GM18951 (cell line): ENCODE results near the gene SLC35F2.
"Not testable (repeated sequence)": the region's sequence is repeated elsewhere in the genome, so short reads cannot be mapped to it uniquely, and the experiment has no call there.

Experiments used
- POLR2A ChIP-seq: IDR thresholded peaks from 4 replicates; pipeline ENCODE4 v1.6.1; 2011; ENCODE audit warnings: mild to moderate bottlenecking; ENCODE audit not compliant: insufficient read length, insufficient read depth; ENCODE audit errors: extremely low read depth
- in situ Hi-C: fragments of 300-500 bp; cut with MboI; formaldehyde crosslinking; loops from one replicate; pipeline ENCODE4 v1.12.0; 2022; ENCODE audit warnings: low sequenced_read_pairs, mixed read lengths, inconsistent platforms; ENCODE audit not compliant: unreplicated experiment

Gene SLC35F2

DNA sequence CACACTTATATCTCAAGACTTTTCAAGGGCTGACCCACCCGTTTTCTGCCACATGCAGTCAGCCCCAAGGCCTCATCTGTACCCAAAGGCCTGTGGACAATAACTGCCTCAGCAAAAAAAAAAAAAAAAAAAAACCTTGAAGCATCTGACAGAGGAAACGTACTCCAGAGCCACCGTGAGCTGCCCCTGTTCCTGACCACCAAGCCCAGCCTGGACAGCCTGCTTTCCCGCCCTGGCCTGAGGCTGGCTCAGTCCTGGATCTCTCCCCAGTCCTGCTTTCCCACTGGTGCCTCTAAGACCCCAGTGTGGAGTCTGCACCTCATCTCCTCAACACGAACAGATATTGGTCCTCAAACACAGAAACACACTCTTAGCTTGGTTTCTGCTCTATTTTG lies 66.5 kb downstream of the SLC35F2 start:
- in situ Hi-C loops: no loop called here
- TF ChIP-seq POLR2A: no peak

GRCh38 chr11:107791343-107792048 lies 67.1 kb downstream of the SLC35F2 start:
- TF ChIP-seq POLR2A: no peak
- in situ Hi-C loops: no loop called here

GRCh38 chr11:107789767-107790166 lies 68.8 kb downstream of the SLC35F2 start:
- in situ Hi-C loops: no loop called here
- no peak for TF ChIP-seq POLR2A

- no peak for TF ChIP-seq POLR2A
- in situ Hi-C loops: no loop called here
Observed at GRCh38 chr11:107787733-107788132, 70.9 kb downstream of the SLC35F2 start.

DNA sequence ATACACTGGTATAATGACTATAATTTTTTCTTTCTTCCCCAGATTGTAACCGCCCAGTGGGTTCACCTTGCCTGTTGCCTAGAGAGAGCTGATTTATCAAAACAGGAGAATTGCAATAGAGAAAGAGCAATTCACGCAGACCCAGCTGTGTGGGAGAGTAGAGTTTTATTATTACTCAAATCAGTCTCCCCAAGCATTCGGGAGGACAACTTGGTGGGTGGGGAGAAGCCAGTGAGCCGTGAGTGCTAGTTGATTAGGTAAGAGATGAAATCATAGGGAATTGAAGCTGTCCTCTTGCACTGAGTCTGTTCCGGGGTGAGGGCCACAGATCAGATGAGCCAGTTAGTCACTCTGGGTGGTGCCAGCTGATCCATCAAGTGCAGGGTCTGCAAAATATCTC lies 73.2 kb downstream of the SLC35F2 start:
- in situ Hi-C loops: no loop called here
- no peak for TF ChIP-seq POLR2A

DNA sequence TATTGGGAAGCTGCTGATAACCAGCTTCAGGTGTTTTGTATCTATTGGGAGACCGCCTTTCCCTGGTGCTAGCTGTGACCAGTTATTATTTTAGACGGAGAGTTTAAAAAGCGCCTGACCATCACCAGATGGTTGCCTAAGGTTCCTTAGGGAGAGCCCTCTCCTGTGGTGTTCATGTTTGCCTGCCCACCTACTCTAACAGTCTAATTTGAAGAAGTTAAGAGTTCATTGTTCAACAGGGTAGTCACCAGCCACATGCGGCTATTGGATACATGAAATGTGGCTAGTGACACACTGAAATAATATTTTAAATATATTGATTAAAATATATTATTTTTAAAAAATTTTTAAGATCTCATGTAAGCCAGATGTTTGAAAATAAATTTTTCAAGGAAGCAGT lies 75.5 kb downstream of the SLC35F2 start:
- in situ Hi-C loops: no loop called here
- TF ChIP-seq POLR2A: no peak

DNA sequence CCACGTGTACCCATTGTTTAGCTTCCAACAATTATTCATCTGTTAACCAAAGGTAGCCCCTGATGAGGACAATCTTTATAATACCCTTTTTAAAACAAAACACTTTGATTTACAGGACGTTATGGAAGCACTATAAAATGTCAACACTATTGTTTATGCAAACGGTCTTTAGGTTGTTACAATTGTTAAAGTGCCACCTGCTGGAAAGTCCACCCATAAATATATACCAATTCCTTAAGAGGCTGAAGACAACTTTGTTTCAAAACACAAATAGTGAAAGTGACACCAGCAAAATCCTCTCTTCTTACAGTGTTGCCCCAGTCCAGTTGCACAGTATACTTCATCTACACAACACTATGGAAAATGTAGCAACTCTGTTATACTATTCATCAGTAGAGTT lies 77.8 kb downstream of the SLC35F2 start:
- in situ Hi-C loops: no loop called here
- TF ChIP-seq POLR2A: no peak

DNA sequence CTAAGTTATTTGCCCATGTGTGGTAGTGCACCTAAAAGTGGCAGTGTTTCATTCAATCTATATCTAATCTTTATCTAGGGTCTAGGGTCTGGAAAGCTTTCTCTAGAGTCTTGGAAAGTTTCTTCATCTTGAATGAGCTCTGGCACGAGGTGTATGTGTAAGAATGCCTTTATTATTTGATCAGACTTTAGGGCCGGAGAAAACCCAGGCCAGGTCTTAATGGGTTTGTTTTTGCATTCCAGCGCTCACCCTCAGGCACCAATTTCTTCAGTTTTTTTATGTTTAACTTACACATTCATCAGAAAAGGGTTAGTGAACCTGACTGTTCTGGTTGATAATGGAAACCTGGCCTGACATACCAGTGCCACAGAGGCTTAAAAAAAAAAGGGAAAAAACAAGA lies 78.5 kb downstream of the SLC35F2 start:
- in situ Hi-C loops: no loop called here

GRCh38 chr11:107778839-107779517 lies 79.6 kb downstream of the SLC35F2 start:
- no peak for TF ChIP-seq POLR2A
- in situ Hi-C loops: no loop called here

More for the DNA sequence above, 78.5 kb downstream of the SLC35F2 start:
- no peak for TF ChIP-seq POLR2A

- TF ChIP-seq POLR2A: no peak
- in situ Hi-C loops: no loop called here
Observed at GRCh38 chr11:107777110-107777509, 81.5 kb downstream of the SLC35F2 start.

GRCh38 chr11:107776062-107776461 lies 82.5 kb downstream of the SLC35F2 start:
- TF ChIP-seq POLR2A: no peak
- in situ Hi-C loops: no loop called here

DNA sequence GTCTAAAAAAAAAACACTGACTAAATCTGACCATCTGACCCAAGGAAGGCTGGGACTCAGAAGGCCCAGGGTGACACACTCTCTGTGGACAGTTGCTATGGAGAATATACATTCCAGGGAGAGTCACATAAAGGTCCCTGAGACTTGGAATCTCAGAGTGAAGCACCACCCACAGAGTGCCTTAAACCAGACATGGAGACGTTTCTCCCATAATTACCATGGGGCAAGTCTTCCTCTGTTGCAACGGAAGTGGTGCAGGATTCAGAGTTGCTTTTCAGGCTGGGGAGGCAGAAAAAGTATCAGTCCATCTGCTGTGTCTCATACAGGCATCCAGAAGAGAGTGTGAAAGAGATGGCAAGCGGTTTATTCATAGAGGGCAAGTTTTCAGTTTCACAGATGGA lies 88.0 kb downstream of the SLC35F2 start:
- in situ Hi-C loops: no loop called here
- TF ChIP-seq POLR2A: no peak

DNA sequence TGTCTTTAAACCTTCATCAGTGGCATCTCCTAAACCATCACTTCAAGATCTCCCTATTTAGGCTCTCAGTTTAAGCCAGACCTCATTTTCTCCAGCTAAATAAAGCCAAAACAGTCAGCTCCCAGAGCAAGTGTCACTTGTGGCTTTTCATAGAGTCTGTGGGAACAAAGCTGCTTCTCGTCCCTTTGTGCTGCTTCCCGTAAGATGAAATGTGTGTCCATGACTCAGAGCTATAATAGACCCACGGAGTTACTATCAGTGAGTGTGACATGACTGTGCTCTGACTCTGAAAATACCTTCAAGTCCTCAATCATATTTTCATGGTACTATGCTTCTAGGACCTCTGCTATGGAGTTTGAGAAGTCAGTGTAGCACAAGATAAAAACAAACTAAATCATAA lies 89.4 kb downstream of the SLC35F2 start:
- TF ChIP-seq POLR2A: no peak
- in situ Hi-C loops: no loop called here

DNA sequence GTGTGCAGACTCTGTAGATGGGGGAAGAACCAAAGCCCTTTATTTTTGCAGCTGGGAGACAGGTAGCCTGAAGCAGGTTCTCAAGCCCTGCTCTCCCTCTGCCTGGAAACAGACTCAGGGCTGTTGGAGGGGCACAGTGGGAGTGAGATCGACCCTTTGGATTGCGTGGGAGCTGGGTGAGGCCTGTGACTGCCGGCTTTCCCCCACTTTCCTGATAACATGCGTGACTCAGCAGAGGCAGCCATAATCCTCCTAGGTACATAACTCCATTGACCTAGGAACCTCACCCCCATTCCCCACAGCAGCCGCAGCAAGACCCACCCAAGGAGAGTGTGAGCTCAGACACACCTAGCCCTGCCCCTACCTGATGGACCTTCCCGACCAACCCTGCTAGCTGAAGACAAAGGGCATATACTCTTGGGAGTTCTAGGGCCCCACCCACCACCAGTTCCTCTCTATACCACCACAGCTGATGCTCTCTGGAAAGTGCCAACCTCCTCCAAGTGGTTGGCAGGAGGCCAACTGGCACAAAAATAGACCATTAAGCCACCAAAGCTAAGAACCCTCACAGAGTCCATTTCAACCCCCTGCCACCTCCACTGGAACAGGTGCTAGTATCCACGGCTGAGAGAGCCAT lies 99.8 kb downstream of the SLC35F2 start:
- in situ Hi-C loops: not testable (repeated sequence)
